Epithelial cell of proximal tubule (primary cell): ENCODE data around the gene PERCC1. TPM values are rescaled to one million over a fixed set of nuclear protein-coding genes. Genes with fewer than 3 reads are reported as not detected.
"Not testable (repeated sequence)": the region's sequence is repeated elsewhere in the genome, so short reads cannot be mapped to it uniquely, and the experiment has no call there.

Experiments used
- DNase-seq: peaks from one replicate; pipeline ENCODE4 v3.0.0-alpha.2; 2011; ENCODE audit warnings: low read depth
- H3K4me3 ChIP-seq: 2 replicates; pipeline ENCODE4 v1.5.1; 2011; ENCODE audit warnings: low read depth, mild to moderate bottlenecking, low read length
- CTCF ChIP-seq: conservative IDR thresholded peaks from 2 replicates; pipeline ENCODE4 v1.5.1; 2012; ENCODE audit warnings: low read depth, mild to moderate bottlenecking, low read length
- total RNA-seq: library from RNA; depleted of rRNA; stranded (reverse); fragments of >200 nt; gene quantifications from 2 replicates; pipeline ENCODE4 v1.2.3, GENCODE V29; 2015

Gene PERCC1
- total RNA-seq, 1 donor from 2014 or later = not detected

GRCh38 chr16:1439058-1439698, 8.3 kb downstream of the PERCC1 start:
- no peak for DNase-seq
- no peak overlapping the region for H3K4me3 ChIP-seq
- no peak for TF ChIP-seq CTCF

- not testable (repeated sequence) for DNase-seq, H3K4me3 ChIP-seq
These were observed 8.8 kb downstream of the PERCC1 start for GRCh38 chr16:1439699-1440074.

- TF ChIP-seq CTCF = no peak
- DNase-seq = no peak
- no peak overlapping the region for H3K4me3 ChIP-seq
These were observed 10.5 kb downstream of the PERCC1 start for GRCh38 chr16:1441391-1441829.

- no peak overlapping the region for H3K4me3 ChIP-seq
- no peak for DNase-seq
- no peak for TF ChIP-seq CTCF
These were observed 11.8 kb downstream of the PERCC1 start for GRCh38 chr16:1442697-1443096.

- H3K4me3 ChIP-seq = no peak overlapping the region
- TF ChIP-seq CTCF = no peak
- DNase-seq = no peak
These were observed 12.6 kb downstream of the PERCC1 start for GRCh38 chr16:1443403-1443973.

- DNase-seq = no peak
- H3K4me3 ChIP-seq = no peak within 1 kb of the TSS
- TF ChIP-seq CTCF = no peak
These were observed 13.3 kb downstream of the PERCC1 start, which contains the start of gene CCDC154 for GRCh38 chr16:1443980-1444729. Gene CCDC154, minus strand, starts transcription at chr16:1444556. Its CDS starts 234 bp downstream, at chr16:1444322.

GRCh38 chr16:1444730-1445517, 14.0 kb downstream of the PERCC1 start:
- no peak for TF ChIP-seq CTCF
- no peak overlapping the region for H3K4me3 ChIP-seq
- DNase-seq = no peak
